22Rv1 (cell line): Measurements from ENCODE around the gene NCK2.

ENCODE experiments used
- CTCF ChIP-seq: fragments of 450-650 bp; IDR thresholded peaks from 2 replicates; pipeline ENCODE4 v1.5.1; 2017; ENCODE audit warnings: mild to moderate bottlenecking
- ZFX ChIP-seq: fragments of 450-650 bp; IDR thresholded peaks from 2 replicates; pipeline ENCODE4 v1.6.1; 2017; ENCODE audit warnings: antibody characterized with exemption, borderline replicate concordance

GRCh38 chr2:105886687-105887086 lies 142.0 kb downstream of the NCK2 start:
- no peak for TF ChIP-seq CTCF
- no peak for TF ChIP-seq ZFX
